Measurements from ENCODE around the gene EDN1.

GRCh38 chr6:12289933-12290820 lies at the start of gene EDN1:
- TF ChIP-seq, protein P1, sequence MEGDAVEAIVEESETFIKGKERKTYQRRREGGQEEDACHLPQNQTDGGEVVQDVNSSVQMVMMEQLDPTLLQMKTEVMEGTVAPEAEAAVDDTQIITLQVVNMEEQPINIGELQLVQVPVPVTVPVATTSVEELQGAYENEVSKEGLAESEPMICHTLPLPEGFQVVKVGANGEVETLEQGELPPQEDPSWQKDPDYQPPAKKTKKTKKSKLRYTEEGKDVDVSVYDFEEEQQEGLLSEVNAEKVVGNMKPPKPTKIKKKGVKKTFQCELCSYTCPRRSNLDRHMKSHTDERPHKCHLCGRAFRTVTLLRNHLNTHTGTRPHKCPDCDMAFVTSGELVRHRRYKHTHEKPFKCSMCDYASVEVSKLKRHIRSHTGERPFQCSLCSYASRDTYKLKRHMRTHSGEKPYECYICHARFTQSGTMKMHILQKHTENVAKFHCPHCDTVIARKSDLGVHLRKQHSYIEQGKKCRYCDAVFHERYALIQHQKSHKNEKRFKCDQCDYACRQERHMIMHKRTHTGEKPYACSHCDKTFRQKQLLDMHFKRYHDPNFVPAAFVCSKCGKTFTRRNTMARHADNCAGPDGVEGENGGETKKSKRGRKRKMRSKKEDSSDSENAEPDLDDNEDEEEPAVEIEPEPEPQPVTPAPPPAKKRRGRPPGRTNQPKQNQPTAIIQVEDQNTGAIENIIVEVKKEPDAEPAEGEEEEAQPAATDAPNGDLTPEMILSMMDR (IDR thresholded peaks at IDR 0.05): peak in 5 of 6 experiments; percentile 39 to 57 (median 46)
- TF ChIP-seq POLR2A (IDR thresholded peaks at IDR 0.05): peak in 1 of 2 donors; percentile 45
